ENCODE results near the gene SLC4A1. TPM values are rescaled to one million over a fixed set of nuclear protein-coding genes. Genes with fewer than 3 reads are reported as not detected.

SLC4A1 gene
- total and polyA plus RNA-seq, 2 experiments from 2014 or later = not detected

- Histone ChIP-seq H3K27ac (no peak overlapping the region), H3K27me3 (replicated peaks; ENCODE audit: insufficient read depth) (no peaks in the 10 kb centered on the region), H3K4me3 (no peak overlapping the region), H2AFZ (no peak overlapping the region), H3F3A (ENCODE audit: insufficient read depth) (peaks cover 38% of the 10 kb centered on the region), H4K20me1 (ENCODE audit: insufficient read depth) (no peaks in the 10 kb centered on the region), H3K79me2 (ENCODE audit: insufficient read depth) (peaks cover 30% of the 10 kb centered on the region), H3K9ac (no peak overlapping the region), H3K9me2 (ENCODE audit: insufficient read depth) (no peaks in the 10 kb centered on the region), H3K36me3 (ENCODE audit: low read depth) (peaks cover 24% of the 10 kb centered on the region), H3K4me2 (ENCODE audit: unreplicated experiment) (no peak overlapping the region), H3K4me1 (ENCODE audit: insufficient read depth) (peaks cover 37% of the 10 kb centered on the region), H3K9me3 (ENCODE audit: low read depth) (no peaks in the 10 kb centered on the region)
- WGBS, 2 experiments (ENCODE audit: low coverage in 1 of 2, low lambda C conversion rate in 2 of 2, missing lambda C conversion rate in 2 of 2) = 66 to 67% methylated on average over 20 to 29 of the region's 31 CpGs
- no peak for DNase-seq
- in situ Hi-C loops (cut with MboI) = loop anchor here (25.0 kb wide), 2 partner anchors 325 to 425 kb away; no protein-coding TSS in a partner anchor
- no peak for TF ChIP-seq EZH2 (IDR thresholded peaks at IDR 0.05; ENCODE audit: insufficient read depth, poor library complexity, severe bottlenecking)
- TF ChIP-seq EZH2phosphoT487 (IDR thresholded peaks at IDR 0.05; ENCODE audit: insufficient read depth, low read depth) = no peak
These were observed 55.2 kb downstream of the SLC4A1 start for GRCh38 chr17:44212507-44213402.

GRCh38 chr17:44211281-44212265 is 56.4 kb downstream of the SLC4A1 start:
- no peak overlapping the region for H3K4me2 ChIP-seq (ENCODE audit: unreplicated experiment)
- H3K79me2 ChIP-seq (ENCODE audit: insufficient read depth) = peaks cover 18% of the 10 kb centered on the region
- TF ChIP-seq EZH2phosphoT487 (IDR thresholded peaks at IDR 0.05; ENCODE audit: insufficient read depth, low read depth) (no peak), EZH2 (IDR thresholded peaks at IDR 0.05; ENCODE audit: insufficient read depth, poor library complexity, severe bottlenecking) (no peak)
- H4K20me1 ChIP-seq (ENCODE audit: insufficient read depth) = no peaks in the 10 kb centered on the region
- WGBS, 2 experiments (ENCODE audit: low coverage in 1 of 2, low lambda C conversion rate in 2 of 2, missing lambda C conversion rate in 2 of 2) = 92 to 94% methylated on average over 23 to 30 of the region's 30 CpGs
- peaks cover 25% of the 10 kb centered on the region for H3K4me1 ChIP-seq (ENCODE audit: insufficient read depth)
- no peak overlapping the region for H2AFZ ChIP-seq
- no peak for DNase-seq
- H3K27ac ChIP-seq = peak overlapping the region; percentile 18; the same call in 1 of the 2 replicates
- no peak overlapping the region for H3K4me3 ChIP-seq
- H3K27me3 ChIP-seq (replicated peaks; ENCODE audit: insufficient read depth) = no peaks in the 10 kb centered on the region
- no peak overlapping the region for H3K9ac ChIP-seq
- no peaks in the 10 kb centered on the region for H3K9me2 ChIP-seq (ENCODE audit: insufficient read depth)
- in situ Hi-C loops (cut with MboI) = loop anchor here (25.0 kb wide), 2 partner anchors 326 to 426 kb away; no protein-coding TSS in a partner anchor
- H3F3A ChIP-seq (ENCODE audit: insufficient read depth) = peaks cover 38% of the 10 kb centered on the region
- no peaks in the 10 kb centered on the region for H3K9me3 ChIP-seq (ENCODE audit: low read depth)
- peaks cover 24% of the 10 kb centered on the region for H3K36me3 ChIP-seq (ENCODE audit: low read depth)

- in situ Hi-C loops (cut with MboI) = loop anchor here (25.0 kb wide), 2 partner anchors 327 to 427 kb away; no protein-coding TSS in a partner anchor
- no peak overlapping the region for H3K4me3 ChIP-seq
- peak overlapping the region; percentile 33 for H3K27ac ChIP-seq
- H3K9me2 ChIP-seq (ENCODE audit: insufficient read depth) = no peaks in the 10 kb centered on the region
- peak; percentile 95 for DNase-seq
- H4K20me1 ChIP-seq (ENCODE audit: insufficient read depth) = no peaks in the 10 kb centered on the region
- peaks cover 25% of the 10 kb centered on the region for H3K4me1 ChIP-seq (ENCODE audit: insufficient read depth)
- H3K36me3 ChIP-seq (ENCODE audit: low read depth) = peaks cover 15% of the 10 kb centered on the region
- H3K27me3 ChIP-seq (replicated peaks; ENCODE audit: insufficient read depth) = no peaks in the 10 kb centered on the region
- H3K4me2 ChIP-seq (ENCODE audit: unreplicated experiment) = peak overlapping the region; percentile 23
- peak overlapping the region; percentile 54 for H3K9ac ChIP-seq
- no peaks in the 10 kb centered on the region for H3K9me3 ChIP-seq (ENCODE audit: low read depth)
- H3K79me2 ChIP-seq (ENCODE audit: insufficient read depth) = peaks cover 8% of the 10 kb centered on the region
- peaks cover 44% of the 10 kb centered on the region for H3F3A ChIP-seq (ENCODE audit: insufficient read depth)
- TF ChIP-seq EZH2 (IDR thresholded peaks at IDR 0.05; ENCODE audit: insufficient read depth, poor library complexity, severe bottlenecking) (no peak), EZH2phosphoT487 (IDR thresholded peaks at IDR 0.05; ENCODE audit: insufficient read depth, low read depth) (no peak)
- 12 to 21% methylated on average over 47 to 62 of the region's 64 CpGs for WGBS, 2 experiments (ENCODE audit: low coverage in 1 of 2, low lambda C conversion rate in 2 of 2, missing lambda C conversion rate in 2 of 2)
- no peak overlapping the region for H2AFZ ChIP-seq
These were observed 57.4 kb downstream of the SLC4A1 start for GRCh38 chr17:44210342-44211192.
